ENCODE results near the gene CHMP6. TPM values are rescaled to one million over a fixed set of nuclear protein-coding genes. Genes with fewer than 3 reads are reported as not detected.

CHMP6 gene
- total RNA-seq, 4 donors from 2014 or later, result 13.5 to 23.2 (median 16.8) TPM

GRCh38 chr17:81043725-81044427 lies 52.2 kb downstream of the CHMP6 start:
- DNase-seq (ENCODE audit: low spot score) (no peak), ATAC-seq (ENCODE audit: low FRiP score) (peak; percentile 72)
- TF ChIP-seq CTCF (IDR thresholded peaks at IDR 0.05), result no peak

GRCh38 chr17:81044428-81044763 lies 52.8 kb downstream of the CHMP6 start:
- no peak for TF ChIP-seq CTCF (IDR thresholded peaks at IDR 0.05)
- no peak for ATAC-seq (ENCODE audit: low FRiP score)
- DNase-seq (ENCODE audit: low spot score), result no peak

GRCh38 chr17:81044764-81045589 lies 53.3 kb downstream of the CHMP6 start:
- DNase-seq (ENCODE audit: low spot score) (peak; percentile 60), ATAC-seq (ENCODE audit: low FRiP score) (peak; percentile 2)
- no peak for TF ChIP-seq CTCF (IDR thresholded peaks at IDR 0.05)

- no peak for DNase-seq (ENCODE audit: low spot score)
- no peak for TF ChIP-seq CTCF (IDR thresholded peaks at IDR 0.05)
- ATAC-seq (ENCODE audit: low FRiP score), result no peak
Observed at GRCh38 chr17:81045590-81046095, 54.0 kb downstream of the CHMP6 start.

- ATAC-seq (ENCODE audit: low FRiP score) (no peak), DNase-seq (ENCODE audit: low spot score) (no peak)
- TF ChIP-seq CTCF (IDR thresholded peaks at IDR 0.05), result no peak
Observed at GRCh38 chr17:81046132-81046769, 54.6 kb downstream of the CHMP6 start.

- ATAC-seq (ENCODE audit: low FRiP score) (no peak), DNase-seq (ENCODE audit: low spot score) (no peak)
- TF ChIP-seq CTCF (IDR thresholded peaks at IDR 0.05), result no peak
Observed at GRCh38 chr17:81046770-81047359, 55.2 kb downstream of the CHMP6 start.

All from omental fat pad (tissue), 4 donors.